MM.1S (cell line): ENCODE results near the gene B3GAT3.

ENCODE experiments used
- CTCF ChIP-seq: fragments of 300-600 bp; sonication (generic); IDR thresholded peaks from 2 replicates; pipeline ENCODE4 v1.5.1; 2016; ENCODE audit warnings: antibody characterized with exemption, low read length, mixed read lengths
- EZH2 ChIP-seq: fragments of 300-600 bp; sonication (generic); optimal IDR thresholded peaks from 2 replicates; pipeline ENCODE3; 2017; ENCODE audit warnings: low read depth, mild to moderate bottlenecking, antibody characterized with exemption, low read length, mixed read lengths
- EZH2phosphoT487 ChIP-seq: fragments of 300-600 bp; sonication (generic); IDR thresholded peaks from 2 replicates; pipeline ENCODE4 v1.6.1; 2018; ENCODE audit warnings: antibody characterized with exemption, low read length

GRCh38 chr11:62601372-62602140 lies 20.2 kb downstream of the B3GAT3 start, which contains the start of gene MTA2:
- no peak for TF ChIP-seq CTCF
- TF ChIP-seq EZH2 = no peak
- no peak for TF ChIP-seq EZH2phosphoT487
